IPS-20b (cell line): ENCODE data around the gene NASP.

Source experiments
- H3K27ac ChIP-seq: one replicate; pipeline ENCODE4 v1.5.1; 2013; ENCODE audit warnings: low read length
- H3K27me3 ChIP-seq: 2 replicates; pipeline ENCODE4 v1.6.1; 2013; ENCODE audit warnings: mild to moderate bottlenecking, low read length, inconsistent platforms; ENCODE audit not compliant: insufficient read depth
- H3K36me3 ChIP-seq: 2 replicates; pipeline ENCODE4 v1.6.1; 2013; ENCODE audit warnings: low read depth, mild to moderate bottlenecking, inconsistent platforms, low read length, moderate library complexity; ENCODE audit not compliant: insufficient read depth
- H3K4me1 ChIP-seq: 2 replicates; pipeline ENCODE4 v1.6.1; 2013; ENCODE audit warnings: mild to moderate bottlenecking, control low read depth, inconsistent platforms, low read length, moderate library complexity; ENCODE audit not compliant: insufficient read depth
- H3K4me3 ChIP-seq: 2 replicates; pipeline ENCODE4 v1.5.1; 2013; ENCODE audit warnings: mild to moderate bottlenecking, low read length, inconsistent platforms
- H3K9ac ChIP-seq: 2 replicates; pipeline ENCODE4 v1.6.1; 2013; ENCODE audit warnings: low read depth, mild to moderate bottlenecking, inconsistent platforms, low read length, moderate library complexity
- H3K9me3 ChIP-seq: 2 replicates; pipeline ENCODE4 v1.6.1; 2013; ENCODE audit warnings: mild to moderate bottlenecking, low read depth, low read length, inconsistent platforms; ENCODE audit not compliant: insufficient read depth

NASP gene

DNA sequence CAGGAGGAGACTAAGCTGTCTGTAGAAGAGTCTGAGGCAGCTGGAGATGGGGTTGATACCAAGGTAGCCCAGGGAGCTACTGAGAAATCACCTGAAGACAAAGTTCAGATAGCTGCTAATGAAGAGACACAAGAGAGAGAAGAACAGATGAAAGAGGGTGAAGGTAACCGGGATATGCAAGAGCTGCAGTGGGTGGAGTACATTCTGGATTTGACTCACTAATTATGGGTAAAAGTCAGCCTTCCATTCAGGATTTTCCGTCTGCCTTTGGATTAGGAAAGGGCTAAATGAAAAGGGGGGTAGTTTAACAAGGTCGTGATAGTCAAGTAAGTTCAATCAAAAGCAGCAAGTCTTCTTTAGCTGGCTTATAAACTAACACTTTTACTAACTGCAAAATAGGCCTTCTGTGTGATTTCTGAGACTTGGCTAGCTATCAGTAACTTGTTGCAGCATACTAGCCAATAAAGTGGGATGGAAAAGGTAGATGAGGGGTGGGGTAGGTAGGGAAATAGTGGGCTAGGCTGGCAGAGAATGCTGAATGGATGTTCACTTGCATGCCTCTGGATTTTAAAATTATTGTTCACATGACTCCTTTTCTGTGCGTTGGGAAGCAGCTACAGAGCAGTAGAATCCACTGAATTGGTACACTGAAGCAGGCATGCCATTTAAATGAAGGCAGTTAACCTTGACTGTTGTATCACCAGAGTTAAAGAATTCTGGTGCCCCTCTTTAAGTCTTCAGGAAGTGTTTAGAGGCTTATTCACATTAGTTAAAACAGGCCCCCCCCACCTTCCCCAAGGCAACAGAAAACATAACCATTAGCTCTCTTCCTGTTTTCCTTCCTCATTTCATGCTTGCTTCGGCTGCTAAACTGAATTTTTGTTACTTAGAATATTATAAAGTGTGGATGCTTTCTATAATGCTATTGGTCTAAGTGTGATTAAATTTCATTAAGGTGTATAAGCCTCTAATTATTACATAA is 24.6 kb downstream of the NASP start:
- H3K4me3 ChIP-seq = no peak overlapping the region
- peaks cover 96% of the 10 kb centered on the region for H3K36me3 ChIP-seq
- H3K4me1 ChIP-seq = no peaks in the 10 kb centered on the region
- H3K9ac ChIP-seq = no peak overlapping the region
- no peaks in the 10 kb centered on the region for H3K9me3 ChIP-seq
- H3K27me3 ChIP-seq = no peaks in the 10 kb centered on the region
- H3K27ac ChIP-seq = no peak overlapping the region

DNA sequence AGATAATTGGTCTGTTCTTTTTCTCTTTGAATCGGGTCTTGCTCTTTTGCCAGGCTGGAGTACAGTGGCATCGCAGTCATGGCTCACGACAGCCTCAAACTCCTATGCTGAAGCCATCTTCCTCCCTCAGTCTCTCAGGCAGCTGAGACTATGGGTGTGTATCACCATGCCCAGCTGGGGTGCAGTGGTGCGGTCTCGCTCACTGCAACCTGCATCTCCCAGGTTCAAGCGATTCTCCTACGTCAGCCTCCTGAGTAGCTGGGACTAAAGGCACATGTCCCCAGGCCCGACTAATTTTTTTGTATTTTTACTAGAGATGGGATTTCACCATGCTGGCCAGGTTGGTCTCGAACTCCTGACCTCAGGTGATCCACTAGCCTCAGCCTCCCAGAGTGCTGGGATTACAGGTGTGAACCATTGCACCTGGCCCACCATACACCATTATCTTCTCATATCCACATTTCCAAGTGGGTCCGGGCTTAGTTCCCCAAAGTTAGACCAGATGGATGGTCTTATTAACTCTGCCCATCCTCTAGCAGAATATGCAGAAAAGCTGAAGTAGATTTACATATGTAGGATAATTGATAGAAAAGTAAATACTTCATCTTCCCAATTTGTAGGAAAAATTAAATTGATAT is 26.9 kb downstream of the NASP start:
- Histone ChIP-seq H3K4me1 (no peaks in the 10 kb centered on the region), H3K36me3 (peaks cover 96% of the 10 kb centered on the region), H3K9me3 (no peaks in the 10 kb centered on the region), H3K27ac (no peak overlapping the region), H3K9ac (no peak overlapping the region), H3K4me3 (no peak overlapping the region), H3K27me3 (no peaks in the 10 kb centered on the region)

DNA sequence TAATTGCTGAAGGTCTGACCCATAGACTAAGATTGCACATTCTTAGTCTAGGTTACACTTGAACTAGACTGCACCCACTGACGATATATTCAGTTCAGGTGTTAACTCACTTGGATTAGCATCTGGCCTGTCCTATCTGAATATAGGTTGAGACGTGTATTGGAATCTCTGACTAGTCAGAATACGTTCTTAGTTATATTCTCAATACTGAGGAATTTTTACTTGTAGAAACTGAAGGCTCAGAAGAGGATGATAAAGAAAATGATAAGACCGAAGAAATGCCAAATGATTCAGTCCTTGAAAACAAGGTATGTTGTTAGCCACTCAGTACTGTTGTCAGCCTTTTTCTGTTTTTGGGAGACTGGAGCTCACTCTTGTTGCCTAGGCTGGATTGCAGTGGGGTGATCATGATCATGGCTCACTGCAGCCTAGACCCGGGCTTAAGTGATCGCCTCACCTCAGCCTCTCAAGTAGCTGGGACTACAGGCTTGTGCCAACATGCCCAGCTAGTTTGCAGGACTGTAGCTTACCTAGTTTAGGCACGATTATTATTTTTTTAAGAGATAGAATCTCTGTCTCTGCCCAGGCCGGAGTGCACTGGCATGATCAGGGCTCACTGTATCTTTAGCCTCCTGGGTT is 29.2 kb downstream of the NASP start:
- peaks cover 96% of the 10 kb centered on the region for H3K36me3 ChIP-seq

DNA sequence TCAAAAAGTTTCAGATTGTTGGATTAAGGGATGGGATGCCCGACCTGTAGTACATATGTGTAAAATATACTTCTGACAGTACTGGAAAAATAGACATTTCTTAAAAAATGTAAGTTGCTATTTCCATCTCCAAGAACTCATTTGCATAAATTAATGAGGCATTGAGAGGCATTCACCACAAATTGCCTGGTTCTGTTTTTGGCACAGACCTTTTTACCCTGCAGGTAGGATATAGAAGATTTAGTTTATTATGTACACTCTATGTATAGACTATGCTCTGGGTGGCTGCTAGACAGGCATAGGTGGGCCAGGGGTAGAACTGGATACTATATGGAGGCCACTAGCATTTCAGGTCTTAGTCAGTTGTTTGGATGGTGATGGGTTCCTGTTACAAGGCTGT is 32.0 kb downstream of the NASP start:
- H3K27ac ChIP-seq = no peak overlapping the region
- peaks cover 92% of the 10 kb centered on the region for H3K36me3 ChIP-seq

More for the DNA sequence above, 29.2 kb downstream of the NASP start:
- Histone ChIP-seq H3K4me3 (no peak overlapping the region), H3K9ac (no peak overlapping the region), H3K4me1 (no peaks in the 10 kb centered on the region), H3K27ac (no peak overlapping the region), H3K9me3 (no peaks in the 10 kb centered on the region), H3K27me3 (no peaks in the 10 kb centered on the region)

DNA sequence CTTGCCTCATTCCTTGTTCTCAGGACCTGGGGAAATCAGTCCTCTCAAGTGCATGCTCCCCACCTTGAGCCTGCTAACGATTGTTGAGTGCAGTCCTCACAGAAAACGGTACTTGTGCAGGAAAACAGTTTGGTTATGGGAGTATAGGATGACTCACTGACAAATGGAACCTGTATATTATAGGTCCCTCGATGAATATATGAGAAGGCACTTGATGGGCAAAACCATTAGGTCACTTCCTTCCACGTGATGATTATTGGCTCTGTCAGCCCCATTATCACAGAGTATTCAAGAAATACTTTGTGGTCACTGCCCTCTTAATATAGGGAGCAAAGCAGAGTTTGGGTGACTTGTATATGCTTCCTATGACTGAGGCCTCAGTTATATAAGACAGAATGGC is 33.8 kb downstream of the NASP start:
- Histone ChIP-seq H3K36me3 (peaks cover 79% of the 10 kb centered on the region), H3K9me3 (no peaks in the 10 kb centered on the region), H3K4me3 (no peak overlapping the region), H3K27ac (no peak overlapping the region), H3K27me3 (no peaks in the 10 kb centered on the region), H3K4me1 (no peaks in the 10 kb centered on the region), H3K9ac (no peak overlapping the region)

More for the DNA sequence above, 32.0 kb downstream of the NASP start:
- H3K4me3 ChIP-seq = no peak overlapping the region
- no peaks in the 10 kb centered on the region for H3K27me3 ChIP-seq
- H3K9me3 ChIP-seq = no peaks in the 10 kb centered on the region
- no peak overlapping the region for H3K9ac ChIP-seq
- no peaks in the 10 kb centered on the region for H3K4me1 ChIP-seq

DNA sequence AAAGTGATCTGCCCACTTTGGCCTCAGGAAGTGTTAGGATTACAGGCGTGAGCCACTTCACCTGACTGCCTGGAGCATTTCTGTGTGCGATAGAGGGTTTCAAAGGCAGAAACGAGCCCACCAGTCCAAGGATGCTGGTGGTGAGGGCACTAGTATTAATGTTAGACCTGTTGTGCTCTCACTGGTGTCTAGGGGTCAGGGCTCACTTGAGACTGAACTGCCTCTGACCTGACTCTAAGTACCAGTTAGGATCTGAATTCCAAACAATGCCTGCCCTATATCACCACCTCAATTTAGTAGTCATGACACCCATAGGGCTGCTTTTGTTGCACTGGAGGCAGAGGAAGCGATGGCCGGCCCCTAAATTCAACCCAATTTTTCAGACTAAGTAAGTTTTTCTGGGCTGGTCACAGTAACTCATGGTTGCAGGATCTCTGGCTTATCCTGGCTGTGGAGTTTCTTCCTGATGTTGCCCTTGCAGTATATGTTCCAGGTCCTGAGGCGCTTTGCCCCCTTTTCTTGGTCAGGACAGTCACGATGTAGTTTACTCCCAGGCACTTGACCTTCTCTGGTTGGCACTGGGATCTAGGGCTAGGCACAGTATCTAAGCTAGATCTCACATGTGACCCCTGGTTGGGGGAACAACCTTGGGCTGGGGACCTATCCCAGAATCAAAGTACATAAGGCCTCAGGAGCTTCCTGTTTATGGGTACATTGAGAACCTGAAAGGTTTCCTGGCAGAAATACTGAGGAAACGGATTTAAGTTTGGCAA is 35.5 kb downstream of the NASP start:
- H3K9me3 ChIP-seq = no peaks in the 10 kb centered on the region
- peaks cover 63% of the 10 kb centered on the region for H3K36me3 ChIP-seq
- no peak overlapping the region for H3K4me3 ChIP-seq
- H3K27me3 ChIP-seq = no peaks in the 10 kb centered on the region
- no peak overlapping the region for H3K9ac ChIP-seq
- no peaks in the 10 kb centered on the region for H3K4me1 ChIP-seq
- H3K27ac ChIP-seq = no peak overlapping the region

DNA sequence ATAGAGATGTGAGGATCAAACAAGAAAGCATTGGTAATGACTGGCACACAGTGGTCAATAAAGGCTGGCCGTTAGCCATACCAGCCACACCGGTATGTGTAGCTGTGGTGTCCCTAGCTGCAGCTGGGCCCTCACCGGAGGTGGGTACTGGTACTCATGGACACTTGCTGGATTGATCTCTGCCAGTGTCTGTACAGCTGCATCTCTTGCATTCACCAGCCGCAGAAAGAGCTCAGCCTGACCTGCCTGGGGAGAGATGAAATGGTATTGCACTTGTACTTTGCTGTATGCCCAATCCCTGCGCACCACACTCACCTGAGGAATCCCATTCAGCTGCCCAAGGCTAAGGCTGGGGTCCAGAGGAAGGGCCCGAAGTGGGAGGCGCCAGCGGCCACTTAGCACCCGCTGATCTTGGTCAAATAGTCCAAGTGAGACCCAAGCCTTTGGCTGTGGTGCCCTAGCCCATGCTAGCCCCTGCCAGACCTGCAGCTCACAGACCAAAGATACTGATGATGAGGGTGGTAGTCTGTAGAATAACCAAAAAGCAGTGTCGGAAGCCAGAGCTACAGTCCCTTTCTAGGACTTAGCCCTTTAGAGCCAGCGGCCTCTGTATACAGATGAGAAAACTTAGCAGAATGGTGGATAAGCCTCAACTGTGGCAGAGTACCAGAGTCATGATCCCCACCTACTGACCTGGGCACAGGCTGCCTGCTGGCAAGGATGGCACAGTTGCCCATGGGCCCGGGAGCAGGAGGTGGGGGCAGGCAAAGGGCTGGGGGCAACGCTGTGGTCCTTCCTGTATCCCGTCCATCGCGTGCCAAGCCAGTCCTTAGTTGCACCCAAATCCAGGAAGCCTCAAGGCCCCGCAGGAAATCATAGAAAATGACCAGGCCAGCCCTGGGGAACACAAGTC is 37.0 kb downstream of the NASP start:
- Histone ChIP-seq H3K36me3 (peaks cover 56% of the 10 kb centered on the region), H3K9ac (no peak overlapping the region)

DNA sequence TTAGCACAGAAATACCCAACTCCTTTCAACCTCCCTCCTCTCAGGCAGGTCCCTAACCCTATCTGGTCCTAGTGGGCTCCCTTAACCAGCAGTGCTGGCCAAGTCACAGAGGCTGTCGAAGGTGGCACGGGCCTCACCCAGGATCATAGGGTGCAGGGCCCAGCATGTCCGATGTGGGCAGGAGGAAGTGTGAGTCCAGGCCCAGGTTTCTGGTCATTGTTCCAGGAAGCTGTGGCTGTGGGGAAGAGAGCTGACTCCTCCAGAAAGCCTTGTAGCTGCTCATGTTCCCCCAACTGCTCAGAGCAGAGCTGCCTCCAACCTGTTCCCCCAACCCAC is 37.6 kb downstream of the NASP start:
- no peak overlapping the region for H3K4me3 ChIP-seq
- peaks cover 53% of the 10 kb centered on the region for H3K36me3 ChIP-seq
- no peaks in the 10 kb centered on the region for H3K9me3 ChIP-seq
- H3K27me3 ChIP-seq = no peaks in the 10 kb centered on the region
- H3K4me1 ChIP-seq = no peaks in the 10 kb centered on the region
- no peak overlapping the region for H3K27ac ChIP-seq
- H3K9ac ChIP-seq = no peak overlapping the region

More for the DNA sequence above, 37.0 kb downstream of the NASP start:
- Histone ChIP-seq H3K27me3 (no peaks in the 10 kb centered on the region), H3K4me1 (no peaks in the 10 kb centered on the region), H3K4me3 (no peak overlapping the region), H3K27ac (no peak overlapping the region), H3K9me3 (no peaks in the 10 kb centered on the region)

DNA sequence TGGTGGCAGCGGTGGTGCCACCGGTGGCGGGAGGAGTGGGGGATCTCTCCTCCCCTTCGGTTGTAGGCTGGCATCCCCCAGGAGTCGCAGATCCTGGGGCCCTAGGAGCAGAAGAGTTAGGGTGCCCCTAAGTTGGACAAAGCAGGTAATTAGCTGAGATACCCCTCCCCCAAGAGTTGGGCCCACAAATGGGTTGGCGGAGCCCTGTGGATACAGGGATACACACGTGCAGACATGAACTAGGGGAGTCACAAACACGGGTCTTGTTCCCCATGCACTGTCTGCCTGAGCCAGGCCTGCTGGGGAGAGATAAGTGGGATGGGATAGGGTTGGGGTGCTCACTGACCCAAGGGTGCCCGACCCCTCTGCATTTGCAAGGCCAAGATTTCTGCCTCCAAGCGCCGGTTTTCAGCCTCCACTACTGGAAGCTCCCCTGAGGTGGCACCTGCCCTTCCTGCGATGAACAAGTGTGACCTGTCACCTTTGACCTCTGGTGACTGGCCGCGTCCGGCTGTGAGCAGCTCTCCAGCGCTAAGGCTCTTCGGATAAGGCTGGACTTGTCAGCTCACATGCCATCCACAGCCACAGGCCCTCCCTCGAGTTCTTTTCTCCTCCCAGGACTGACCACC is 38.2 kb downstream of the NASP start:
- H3K4me3 ChIP-seq = no peak overlapping the region
- no peak overlapping the region for H3K9ac ChIP-seq
- H3K27me3 ChIP-seq = no peaks in the 10 kb centered on the region
- H3K27ac ChIP-seq = no peak overlapping the region
- no peaks in the 10 kb centered on the region for H3K4me1 ChIP-seq
- H3K36me3 ChIP-seq = peaks cover 49% of the 10 kb centered on the region
- no peaks in the 10 kb centered on the region for H3K9me3 ChIP-seq

DNA sequence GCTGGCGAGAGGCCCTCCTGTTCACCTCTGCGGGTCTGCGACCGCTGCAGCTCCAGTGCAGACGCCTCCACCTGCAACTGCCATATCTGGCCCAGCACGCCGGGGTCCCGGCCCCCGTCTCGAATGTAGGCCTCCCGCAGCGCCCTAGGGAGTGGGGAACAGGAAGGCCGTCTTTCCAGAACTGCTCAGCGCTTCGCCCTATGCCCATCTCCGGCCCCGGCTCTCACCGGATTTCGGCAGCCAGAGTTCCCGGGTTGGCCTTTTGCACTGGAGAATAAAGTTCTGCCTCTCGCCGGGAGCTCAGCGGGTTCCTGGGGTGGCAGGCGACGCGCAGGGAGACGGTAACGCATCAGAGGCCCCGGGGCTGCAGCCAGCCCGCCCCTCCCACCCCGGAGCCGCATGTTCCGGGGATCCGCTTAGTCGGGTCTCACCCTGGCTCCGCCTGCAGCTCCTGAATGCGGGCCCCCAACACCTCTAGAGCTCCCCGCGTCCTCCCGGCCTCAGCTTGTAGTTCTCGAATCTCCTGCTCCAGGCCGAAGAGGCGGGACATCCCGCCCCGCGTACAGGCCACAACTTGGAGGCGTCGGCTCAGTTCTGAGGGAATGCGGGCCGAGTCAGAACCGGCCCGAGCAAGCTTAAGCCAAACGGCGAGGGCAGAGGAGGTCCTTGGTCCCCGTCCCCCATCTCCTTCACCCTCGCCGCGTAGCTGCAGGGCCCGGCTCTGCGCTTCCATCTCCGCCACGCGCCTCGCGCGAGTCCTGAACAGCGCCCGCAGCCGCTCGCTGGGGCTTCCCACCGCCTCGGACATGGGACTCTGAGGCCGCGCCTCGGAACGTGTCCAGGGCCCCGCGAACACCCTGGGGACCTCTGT is 38.9 kb downstream of the NASP start:
- Histone ChIP-seq H3K27ac (no peak overlapping the region), H3K9ac (no peak overlapping the region), H3K4me3 (no peak overlapping the region), H3K9me3 (no peaks in the 10 kb centered on the region), H3K36me3 (peaks cover 49% of the 10 kb centered on the region), H3K27me3 (no peaks in the 10 kb centered on the region), H3K4me1 (no peaks in the 10 kb centered on the region)
